ENCODE measurements around the gene SYCN.

GRCh38 chr19:39171479-39172465, 32.3 kb downstream of the SYCN start:
- TF ChIP-seq, protein P1, sequence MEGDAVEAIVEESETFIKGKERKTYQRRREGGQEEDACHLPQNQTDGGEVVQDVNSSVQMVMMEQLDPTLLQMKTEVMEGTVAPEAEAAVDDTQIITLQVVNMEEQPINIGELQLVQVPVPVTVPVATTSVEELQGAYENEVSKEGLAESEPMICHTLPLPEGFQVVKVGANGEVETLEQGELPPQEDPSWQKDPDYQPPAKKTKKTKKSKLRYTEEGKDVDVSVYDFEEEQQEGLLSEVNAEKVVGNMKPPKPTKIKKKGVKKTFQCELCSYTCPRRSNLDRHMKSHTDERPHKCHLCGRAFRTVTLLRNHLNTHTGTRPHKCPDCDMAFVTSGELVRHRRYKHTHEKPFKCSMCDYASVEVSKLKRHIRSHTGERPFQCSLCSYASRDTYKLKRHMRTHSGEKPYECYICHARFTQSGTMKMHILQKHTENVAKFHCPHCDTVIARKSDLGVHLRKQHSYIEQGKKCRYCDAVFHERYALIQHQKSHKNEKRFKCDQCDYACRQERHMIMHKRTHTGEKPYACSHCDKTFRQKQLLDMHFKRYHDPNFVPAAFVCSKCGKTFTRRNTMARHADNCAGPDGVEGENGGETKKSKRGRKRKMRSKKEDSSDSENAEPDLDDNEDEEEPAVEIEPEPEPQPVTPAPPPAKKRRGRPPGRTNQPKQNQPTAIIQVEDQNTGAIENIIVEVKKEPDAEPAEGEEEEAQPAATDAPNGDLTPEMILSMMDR (IDR thresholded peaks at IDR 0.05 in 2 of 3, conservative IDR thresholded peaks at IDR 0.05 in 1 of 3; ENCODE audit: borderline replicate concordance in 1 of 3, insufficient read depth in 1 of 3, low read depth in 2 of 3, low read length in 2 of 3): no peak
- TF ChIP-seq ZBTB33 (IDR thresholded peaks at IDR 0.05; ENCODE audit: extremely low read depth, insufficient replicate concordance, low read length) (no peak), EZH2phosphoT487 (IDR thresholded peaks at IDR 0.05; ENCODE audit: borderline replicate concordance) (no peak), MAX (IDR thresholded peaks at IDR 0.05) (no peak), EZH2 (IDR thresholded peaks at IDR 0.05) (no peak), ZFX (IDR thresholded peaks at IDR 0.05) (no peak), YY1 (IDR thresholded peaks at IDR 0.05; ENCODE audit: extremely low read depth, insufficient replicate concordance, low read depth, low read length) (no peak), JUND (IDR thresholded peaks at IDR 0.05) (no peak), ELF1 (IDR thresholded peaks at IDR 0.05; ENCODE audit: borderline replicate concordance, low read depth) (no peak), CEBPB (IDR thresholded peaks at IDR 0.05; ENCODE audit: low read depth) (no peak), TCF7L2 (IDR thresholded peaks at IDR 0.05; ENCODE audit: borderline replicate concordance, extremely low read depth, insufficient read depth, insufficient read length) (no peak), POLR2A (IDR thresholded peaks at IDR 0.05; ENCODE audit: borderline replicate concordance, extremely low read depth, insufficient read depth, insufficient read length) (no peak)
- TF ChIP-seq, protein P2, sequence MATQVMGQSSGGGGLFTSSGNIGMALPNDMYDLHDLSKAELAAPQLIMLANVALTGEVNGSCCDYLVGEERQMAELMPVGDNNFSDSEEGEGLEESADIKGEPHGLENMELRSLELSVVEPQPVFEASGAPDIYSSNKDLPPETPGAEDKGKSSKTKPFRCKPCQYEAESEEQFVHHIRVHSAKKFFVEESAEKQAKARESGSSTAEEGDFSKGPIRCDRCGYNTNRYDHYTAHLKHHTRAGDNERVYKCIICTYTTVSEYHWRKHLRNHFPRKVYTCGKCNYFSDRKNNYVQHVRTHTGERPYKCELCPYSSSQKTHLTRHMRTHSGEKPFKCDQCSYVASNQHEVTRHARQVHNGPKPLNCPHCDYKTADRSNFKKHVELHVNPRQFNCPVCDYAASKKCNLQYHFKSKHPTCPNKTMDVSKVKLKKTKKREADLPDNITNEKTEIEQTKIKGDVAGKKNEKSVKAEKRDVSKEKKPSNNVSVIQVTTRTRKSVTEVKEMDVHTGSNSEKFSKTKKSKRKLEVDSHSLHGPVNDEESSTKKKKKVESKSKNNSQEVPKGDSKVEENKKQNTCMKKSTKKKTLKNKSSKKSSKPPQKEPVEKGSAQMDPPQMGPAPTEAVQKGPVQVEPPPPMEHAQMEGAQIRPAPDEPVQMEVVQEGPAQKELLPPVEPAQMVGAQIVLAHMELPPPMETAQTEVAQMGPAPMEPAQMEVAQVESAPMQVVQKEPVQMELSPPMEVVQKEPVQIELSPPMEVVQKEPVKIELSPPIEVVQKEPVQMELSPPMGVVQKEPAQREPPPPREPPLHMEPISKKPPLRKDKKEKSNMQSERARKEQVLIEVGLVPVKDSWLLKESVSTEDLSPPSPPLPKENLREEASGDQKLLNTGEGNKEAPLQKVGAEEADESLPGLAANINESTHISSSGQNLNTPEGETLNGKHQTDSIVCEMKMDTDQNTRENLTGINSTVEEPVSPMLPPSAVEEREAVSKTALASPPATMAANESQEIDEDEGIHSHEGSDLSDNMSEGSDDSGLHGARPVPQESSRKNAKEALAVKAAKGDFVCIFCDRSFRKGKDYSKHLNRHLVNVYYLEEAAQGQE (IDR thresholded peaks at IDR 0.05; ENCODE audit: low read depth): no peak
- TF ChIP-seq, protein P3, sequence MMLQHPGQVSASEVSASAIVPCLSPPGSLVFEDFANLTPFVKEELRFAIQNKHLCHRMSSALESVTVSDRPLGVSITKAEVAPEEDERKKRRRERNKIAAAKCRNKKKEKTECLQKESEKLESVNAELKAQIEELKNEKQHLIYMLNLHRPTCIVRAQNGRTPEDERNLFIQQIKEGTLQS (IDR thresholded peaks at IDR 0.05): no peak

Data from HCT116 (cell line).